HL-60/S4 (cell line): ENCODE measurements around the gene ADPRM.

Experiments used
- in situ Hi-C: fragments of 300-500 bp; cut with MboI; formaldehyde crosslinking; loops from 2 replicates; pipeline ENCODE4 v1.14.3; 2022; ENCODE audit warnings: low sequenced_read_pairs

Gene ADPRM

GRCh38 chr17:10738521-10739258 lies 41.3 kb downstream of the ADPRM start:
- in situ Hi-C loops = no loop called here

GRCh38 chr17:10739386-10739785 lies 42.0 kb downstream of the ADPRM start:
- in situ Hi-C loops = no loop called here

- in situ Hi-C loops = no loop called here
Observed at GRCh38 chr17:10741416-10742135, 44.2 kb downstream of the ADPRM start.

GRCh38 chr17:10742431-10742830 lies 45.0 kb downstream of the ADPRM start:
- in situ Hi-C loops = no loop called here

GRCh38 chr17:10743316-10744009 lies 46.1 kb downstream of the ADPRM start:
- in situ Hi-C loops = no loop called here

- in situ Hi-C loops = no loop called here
Observed at GRCh38 chr17:10744501-10745000, 47.2 kb downstream of the ADPRM start.

- in situ Hi-C loops = no loop called here
Observed at GRCh38 chr17:10745231-10745630, 47.8 kb downstream of the ADPRM start.

- in situ Hi-C loops = no loop called here
Observed at GRCh38 chr17:10748531-10749181, 51.3 kb downstream of the ADPRM start.

GRCh38 chr17:10750210-10750609 lies 52.8 kb downstream of the ADPRM start:
- in situ Hi-C loops = no loop called here

GRCh38 chr17:10751563-10751962 lies 54.2 kb downstream of the ADPRM start:
- in situ Hi-C loops = no loop called here

- in situ Hi-C loops = no loop called here
Observed at GRCh38 chr17:10752696-10753095, 55.3 kb downstream of the ADPRM start.

- in situ Hi-C loops = no loop called here
Observed at GRCh38 chr17:10754109-10754508, 56.7 kb downstream of the ADPRM start.

- in situ Hi-C loops = no loop called here
Observed at GRCh38 chr17:10754861-10755591, 57.6 kb downstream of the ADPRM start.

- in situ Hi-C loops = no loop called here
Observed at GRCh38 chr17:10755592-10756127, 58.3 kb downstream of the ADPRM start.

GRCh38 chr17:10756185-10756584 lies 58.8 kb downstream of the ADPRM start:
- in situ Hi-C loops = no loop called here

- in situ Hi-C loops = no loop called here
Observed at GRCh38 chr17:10756619-10757018, 59.2 kb downstream of the ADPRM start.

GRCh38 chr17:10757067-10757466 lies 59.7 kb downstream of the ADPRM start:
- in situ Hi-C loops = no loop called here

GRCh38 chr17:10757647-10758046 lies 60.3 kb downstream of the ADPRM start:
- in situ Hi-C loops = no loop called here

- in situ Hi-C loops = no loop called here
Observed at GRCh38 chr17:10758062-10758461, 60.7 kb downstream of the ADPRM start.
